Right lobe of liver (tissue), 6 donors: Measurements from ENCODE around the gene RNASEH2B. TPM values are rescaled to one million over a fixed set of nuclear protein-coding genes. Genes with fewer than 3 reads are reported as not detected.
A peak's percentile ranks its signal among the peaks of the same experiment; 100 is the strongest.

Experiments
- ATAC-seq, 4 donors: fragments of 200-7000 bp; cut with Tn5 transposase; one replicate each; pipeline ENCODE4 v1.9.1; 2020; ENCODE audit warnings: mild to moderate bottlenecking in 4 of 4, moderate library complexity in 4 of 4
- DNase-seq, 3 donors: peaks; one replicate each; pipeline ENCODE4 v3.0.0-alpha.2; 2020
- H3K27ac ChIP-seq, 3 donors: fragments of 200-600 bp; one replicate each; pipeline ENCODE4 v1.8.0; 2022
- H3K27me3 ChIP-seq, 2 donors: fragments of 200-600 bp; one replicate each; pipeline ENCODE4 v1.8.0; 2022
- H3K36me3 ChIP-seq, 4 donors: fragments of 200-600 bp; sonication (generic) in 1 of 4; one replicate each; pipeline versions ENCODE4 v1.5.1 to v1.8.0; 2017 to 2022; ENCODE audit warnings: control low read depth in 1 of 4
- H3K4me1 ChIP-seq, 4 donors: fragments of 200-600 bp; sonication (generic) in 1 of 4; one replicate each; pipeline versions ENCODE4 v1.5.1 to v1.8.0; 2017 to 2022; ENCODE audit warnings: control low read depth in 1 of 4
- H3K4me3 ChIP-seq, 3 donors: fragments of 200-600 bp; one replicate each; pipeline ENCODE4 v1.8.0; 2022
- H3K9me3 ChIP-seq, 4 donors: fragments of 200-600 bp; sonication (generic) in 1 of 4; one replicate each; pipeline versions ENCODE4 v1.5.1 to v1.8.0; 2017 to 2022; ENCODE audit warnings: control low read depth in 1 of 4
- CTCF ChIP-seq, 4 donors: fragments of 200-600 bp in 3 of 4; fragments of 450-650 bp in 1 of 4; IDR thresholded peaks; one replicate each; pipeline versions ENCODE4 v1.5.1 to v1.8.0; 2016 to 2022; ENCODE audit warnings: antibody characterized with exemption in 4 of 4, mild to moderate bottlenecking in 2 of 4
- POLR2A ChIP-seq: fragments of 450-650 bp; IDR thresholded peaks from one replicate; pipeline ENCODE4 v1.6.1; 2017; ENCODE audit warnings: antibody characterized with exemption, mild to moderate bottlenecking
- WGBS: methylation state at CpG from one replicate; pipeline ENCODE4 v1.1.6; 2018; ENCODE audit warnings: low coverage, low lambda C conversion rate; ENCODE audit not compliant: insufficient coverage; ENCODE audit errors: missing lambda C conversion rate; 5-methylcytosine and 5-hydroxymethylcytosine counted together
- intact Hi-C, 2 donors: fragments of 100-400 bp; cut with DNase I; formaldehyde crosslinking; loops; one replicate each; pipeline versions ENCODE4 v1.11.2 to v1.14.1; 2022
- total RNA-seq, 6 experiments: library from RNA; depleted of rRNA in 2 of 6; stranded (reverse); fragments of >200 nt in 2 of 6; fragmentation: NEBNext Ultra II Directional in 3 of 6; extraction: Animal tissue kit (Norgen Biotek cat#: 25700) in 3 of 6; gene quantifications; one replicate each; pipeline versions ENCODE4 v1.1.0 to v1.2.4, GENCODE V29; 2016 to 2023
- donor health status: DM: no; HTN: yes; CAD: no.
- donor health status: DM: no; HTN: no; CAD: no.
- donor health status: DM: no; HTN: no; CAD: no.
- donor health status: DM: no; HTN: yes; CAD: no.
- donor health status: DM: no; HTN: yes; CAD: no.

The RNASEH2B gene
- total RNA-seq, 6 experiments from 2014 or later: 9.9 to 19.8 (median 11.7) TPM

DNA sequence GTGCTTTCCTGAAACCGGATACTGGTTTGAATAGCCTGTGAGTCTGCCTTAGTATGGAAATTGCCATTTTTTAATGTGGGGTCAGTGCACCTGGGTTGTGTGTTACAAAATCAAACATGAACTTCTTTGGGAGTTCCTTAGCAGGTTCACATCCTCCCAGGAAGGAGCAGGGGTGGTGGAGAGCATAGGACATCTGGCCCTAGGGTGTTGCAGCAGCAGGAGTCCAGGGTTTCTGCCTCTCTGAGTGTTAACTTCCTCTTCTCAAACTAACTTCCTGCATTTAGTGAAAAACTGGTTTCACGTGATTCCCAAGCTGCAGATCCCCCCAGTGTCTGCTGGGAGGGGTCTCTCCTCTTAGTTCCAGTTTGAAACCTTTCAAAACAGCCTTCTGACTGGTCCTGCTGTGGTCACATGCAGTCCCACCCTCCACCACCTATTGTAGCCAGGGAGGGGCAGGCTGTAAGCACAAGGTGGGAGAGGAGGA is 7.2 kb downstream of the RNASEH2B start:
- DNase-seq (peak in 1 of 3 donors; percentile 48), ATAC-seq (peak; percentile 44 to 71 (median 60))
- no peaks in the 10 kb centered on the region for H3K27me3 ChIP-seq
- H3K4me3 ChIP-seq: no peak overlapping the region
- 20% methylated on average over 2 of the region's 2 CpGs for WGBS
- intact Hi-C loops: no loop called here
- H3K36me3 ChIP-seq: no peaks in the 10 kb centered on the region
- H3K9me3 ChIP-seq: no peaks in the 10 kb centered on the region
- TF ChIP-seq CTCF (IDR thresholded peaks at IDR 0.05) (no peak), POLR2A (no peak)
- H3K27ac ChIP-seq: peak overlapping the region in 1 of 3 donors; percentile 12
- peaks cover 0 to under 1% (median 0%) of the 10 kb centered on the region in 4 donors for H3K4me1 ChIP-seq

DNA sequence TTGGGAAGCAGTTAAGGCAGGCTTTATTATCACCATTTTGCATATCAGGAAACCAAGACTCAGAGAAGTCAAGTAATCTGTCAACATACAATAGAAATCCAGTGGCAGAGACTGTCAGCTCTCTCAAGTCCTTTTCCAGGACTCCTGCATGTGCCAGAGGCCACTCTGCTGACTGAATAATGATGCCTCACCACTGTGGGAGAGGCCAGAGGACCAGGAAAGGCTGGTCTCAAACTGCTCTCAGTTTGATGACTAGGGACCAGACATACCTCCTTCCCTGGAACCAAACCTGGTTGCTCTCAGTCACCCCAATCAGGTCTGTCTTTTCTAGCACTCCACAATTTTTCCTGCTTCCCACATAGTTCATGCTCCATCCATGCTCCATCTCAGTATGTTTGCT is 8.0 kb downstream of the RNASEH2B start:
- H3K4me3 ChIP-seq: no peak overlapping the region
- no peak for TF ChIP-seq CTCF (IDR thresholded peaks at IDR 0.05)
- TF ChIP-seq POLR2A: no peak
- no peaks in the 10 kb centered on the region for H3K4me1 ChIP-seq
- H3K9me3 ChIP-seq: no peaks in the 10 kb centered on the region
- ATAC-seq (no peak), DNase-seq (no peak)
- intact Hi-C loops: no loop called here
- no peak overlapping the region for H3K27ac ChIP-seq
- H3K36me3 ChIP-seq: no peaks in the 10 kb centered on the region
- no peaks in the 10 kb centered on the region for H3K27me3 ChIP-seq

DNA sequence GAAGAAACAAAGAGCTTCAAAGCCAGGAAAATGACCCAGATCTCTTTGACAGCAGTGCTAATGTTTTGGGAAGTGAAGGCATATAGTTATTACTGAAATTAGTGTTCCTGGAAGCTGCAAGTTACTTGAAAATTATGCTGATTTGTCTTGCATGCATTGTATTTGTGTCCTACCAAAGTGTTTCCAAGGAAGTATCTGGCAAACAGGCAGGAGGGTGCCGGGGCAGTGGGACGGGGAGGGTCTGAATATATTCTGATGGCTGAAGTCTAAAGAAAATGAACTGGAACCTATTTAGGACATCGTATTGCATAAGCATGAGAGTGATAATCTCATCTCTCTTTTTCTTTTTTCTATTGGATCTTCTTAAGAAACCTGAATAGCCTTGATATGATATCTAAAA is 9.0 kb downstream of the RNASEH2B start:
- WGBS: 75% methylated on average over 3 of the region's 3 CpGs
- no peak for TF ChIP-seq POLR2A
- TF ChIP-seq CTCF (IDR thresholded peaks at IDR 0.05): no peak
- no peaks in the 10 kb centered on the region for H3K4me1 ChIP-seq
- DNase-seq (no peak), ATAC-seq (no peak)
- no peaks in the 10 kb centered on the region for H3K36me3 ChIP-seq
- peaks cover 0 to 8% (median 0%) of the 10 kb centered on the region in 4 donors for H3K9me3 ChIP-seq
- no peak overlapping the region for H3K4me3 ChIP-seq
- intact Hi-C loops: no loop called here
- H3K27ac ChIP-seq: no peak overlapping the region
- no peaks in the 10 kb centered on the region for H3K27me3 ChIP-seq

GRCh38 chr13:50919277-50919676 is 9.7 kb downstream of the RNASEH2B start:
- ATAC-seq (no peak), DNase-seq (no peak)
- H3K27ac ChIP-seq: no peak overlapping the region
- 83% methylated on average over 2 of the region's 2 CpGs for WGBS
- intact Hi-C loops: no loop called here
- H3K36me3 ChIP-seq: no peaks in the 10 kb centered on the region
- peaks cover 0 to 8% (median 0%) of the 10 kb centered on the region in 4 donors for H3K9me3 ChIP-seq
- H3K4me1 ChIP-seq: no peaks in the 10 kb centered on the region
- no peaks in the 10 kb centered on the region for H3K27me3 ChIP-seq
- H3K4me3 ChIP-seq: no peak overlapping the region
- TF ChIP-seq POLR2A (no peak), CTCF (IDR thresholded peaks at IDR 0.05) (no peak)

DNA sequence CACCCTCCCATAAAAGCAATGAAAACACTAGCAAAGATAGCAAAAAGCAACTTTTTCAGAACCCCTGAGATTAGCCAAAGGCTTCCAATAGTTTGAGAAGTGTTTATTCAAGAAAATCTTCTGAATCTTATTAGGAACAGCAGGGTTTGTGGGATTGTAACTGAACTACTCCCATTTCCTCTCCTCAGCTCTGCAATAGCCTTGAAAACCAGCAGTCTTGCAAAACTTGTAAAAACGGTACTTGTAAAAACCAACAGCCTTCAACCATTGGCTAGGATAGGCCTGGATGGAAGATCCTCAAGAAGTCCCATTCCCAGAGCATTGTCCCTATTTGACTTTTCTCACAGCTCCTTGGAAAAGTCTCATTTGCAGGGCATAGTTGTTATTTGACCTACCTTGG is 12.1 kb downstream of the RNASEH2B start:
- Histone ChIP-seq H3K27me3 (no peaks in the 10 kb centered on the region), H3K9me3 (peaks cover 0 to 8% (median 0%) of the 10 kb centered on the region in 4 donors), H3K4me1 (no peaks in the 10 kb centered on the region), H3K4me3 (no peak overlapping the region), H3K36me3 (no peaks in the 10 kb centered on the region), H3K27ac (no peak overlapping the region)
- no peak for DNase-seq
- ATAC-seq: no peak
- intact Hi-C loops: no loop called here
- TF ChIP-seq POLR2A (no peak), CTCF (IDR thresholded peaks at IDR 0.05) (no peak)
- WGBS: 100% methylated on average over 1 of the region's 1 CpG
